SIG-M5 treated with dmso at 0.1 percent for 504 hours (cell line): ENCODE measurements around the gene DUSP22.
"Not testable (repeated sequence)": the region's sequence is repeated elsewhere in the genome, so short reads cannot be mapped to it uniquely, and the experiment has no call there.

Experiments
- DNase-seq: peaks from one replicate; lab custom pipeline; 2025; ENCODE audit not compliant: unreplicated experiment; lab: John Stamatoyannopoulos, UW

Gene DUSP22

DNA sequence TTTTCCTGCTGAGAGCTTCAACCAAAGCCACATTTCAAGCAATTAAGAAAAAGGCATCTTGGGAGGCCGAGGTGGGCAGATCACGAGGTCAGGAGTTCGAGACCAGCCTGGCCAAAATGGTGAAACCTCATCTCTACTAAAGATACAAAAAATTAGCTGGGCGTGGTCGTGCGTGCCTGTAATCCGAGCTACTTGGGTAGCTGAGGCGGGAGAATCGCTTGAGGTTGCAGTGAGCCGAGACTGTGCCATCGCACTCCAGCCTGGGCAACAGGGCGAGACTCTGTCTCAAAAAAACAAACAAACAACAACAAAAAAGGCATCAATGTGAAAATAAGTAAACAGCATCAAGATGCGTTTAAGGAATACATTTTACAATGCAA lies 85.3 kb downstream of the DUSP22 start:
- not testable (repeated sequence) for DNase-seq

DNA sequence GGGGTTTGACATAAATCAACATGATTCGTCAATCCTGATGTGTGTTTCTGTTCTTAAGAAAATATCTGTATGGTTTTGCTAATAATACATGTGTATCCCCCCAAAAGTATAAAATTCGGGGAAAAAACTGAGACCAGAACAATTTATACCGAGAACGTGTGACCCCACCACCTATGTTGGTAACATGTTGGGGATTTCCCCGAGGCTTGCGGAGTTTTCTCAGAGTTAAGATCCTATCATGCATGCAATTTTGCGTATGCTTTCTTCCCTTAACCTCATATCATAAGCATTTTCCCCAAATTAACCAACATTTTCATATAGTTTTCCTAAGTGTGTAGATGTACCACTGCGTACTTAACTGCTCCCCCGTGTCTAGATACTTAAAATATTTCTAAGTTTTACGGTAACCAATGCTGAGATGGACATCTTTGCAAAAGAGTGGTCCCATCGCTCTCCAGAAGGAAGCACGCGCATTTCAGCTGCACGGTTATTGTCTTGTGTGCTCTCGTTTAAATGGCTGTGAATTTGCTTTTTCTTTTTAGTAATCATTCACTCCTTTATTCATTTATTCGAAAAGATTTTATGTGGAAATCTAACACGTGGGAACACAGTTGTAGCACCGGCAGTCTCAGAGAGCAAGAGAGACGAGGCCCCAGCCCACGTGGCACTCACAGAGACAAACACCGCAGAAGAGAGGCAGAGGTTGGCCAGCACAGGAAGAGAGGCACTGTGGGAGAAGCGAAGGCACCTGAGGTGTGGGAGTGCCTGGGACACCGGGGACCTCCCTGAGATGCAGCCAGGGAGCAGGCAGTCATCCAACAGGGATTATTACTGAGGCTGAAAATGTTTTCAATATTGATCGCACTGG lies 86.0 kb downstream of the DUSP22 start:
- DNase-seq = no peak

DNA sequence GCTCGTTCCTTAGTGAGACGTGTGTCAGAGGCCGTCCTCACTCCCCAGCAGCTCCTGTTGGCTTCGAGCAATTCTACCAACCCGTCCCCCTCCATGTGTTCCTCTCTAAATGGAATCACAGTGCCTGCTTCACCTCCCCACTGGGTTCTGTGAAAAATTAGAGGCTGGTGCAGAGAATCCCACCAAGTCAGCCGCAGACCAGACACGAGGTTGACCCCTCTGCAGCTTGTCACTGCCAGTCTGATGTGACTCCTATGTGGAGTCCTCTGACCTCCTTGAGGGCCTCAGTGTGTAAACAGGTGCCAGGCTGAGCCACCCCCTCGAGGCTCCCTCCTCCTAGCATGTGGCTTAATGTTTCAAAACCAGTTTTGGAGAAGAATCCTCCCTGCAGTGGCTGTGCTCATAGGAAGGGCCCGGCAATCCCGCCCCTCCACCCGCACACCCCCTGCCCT lies 86.7 kb downstream of the DUSP22 start:
- no peak for DNase-seq

DNA sequence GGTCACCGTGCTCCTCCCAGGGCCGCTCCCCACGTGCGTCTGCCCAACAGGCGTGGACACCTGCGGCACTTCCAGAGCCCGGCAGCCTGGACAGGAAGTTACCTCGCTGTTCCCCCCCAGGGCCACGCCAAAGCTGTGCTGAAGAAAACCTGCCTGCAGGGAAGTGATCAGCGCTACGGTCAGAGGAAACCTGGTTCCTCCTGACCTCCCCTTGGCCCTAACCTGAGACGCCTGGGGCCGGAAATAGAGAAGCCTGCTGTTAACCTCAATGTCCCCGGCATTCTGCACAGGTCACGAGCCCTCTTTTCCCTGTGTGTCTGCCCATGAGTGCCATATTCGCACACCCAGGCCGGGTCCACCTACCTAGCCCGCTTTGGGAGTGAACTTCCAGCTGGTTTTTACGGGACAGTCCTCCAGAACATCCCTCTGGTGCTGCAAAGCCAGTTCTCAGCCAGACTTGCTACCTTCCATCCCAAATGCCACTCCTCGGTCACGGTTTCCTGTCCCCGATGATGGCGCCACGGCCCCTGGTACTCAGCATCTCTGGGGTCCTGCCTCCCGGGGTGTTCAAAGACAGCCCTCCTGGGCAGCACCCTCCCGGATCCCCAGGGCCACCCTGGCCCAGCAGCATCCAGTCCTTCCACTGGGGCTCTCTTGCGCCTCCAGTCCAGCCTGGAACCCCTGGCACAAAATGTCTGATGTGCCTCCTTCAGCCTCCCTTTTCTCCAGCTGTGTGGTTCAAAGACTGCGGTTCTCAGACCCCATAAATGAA lies 87.3 kb downstream of the DUSP22 start:
- DNase-seq = no peak

GRCh38 chr6:380234-381218 lies 88.2 kb downstream of the DUSP22 start:
- no peak for DNase-seq

GRCh38 chr6:381742-382461 lies 89.6 kb downstream of the DUSP22 start:
- DNase-seq = no peak

- no peak for DNase-seq
Measured at GRCh38 chr6:382883-383810, 90.9 kb downstream of the DUSP22 start.

DNA sequence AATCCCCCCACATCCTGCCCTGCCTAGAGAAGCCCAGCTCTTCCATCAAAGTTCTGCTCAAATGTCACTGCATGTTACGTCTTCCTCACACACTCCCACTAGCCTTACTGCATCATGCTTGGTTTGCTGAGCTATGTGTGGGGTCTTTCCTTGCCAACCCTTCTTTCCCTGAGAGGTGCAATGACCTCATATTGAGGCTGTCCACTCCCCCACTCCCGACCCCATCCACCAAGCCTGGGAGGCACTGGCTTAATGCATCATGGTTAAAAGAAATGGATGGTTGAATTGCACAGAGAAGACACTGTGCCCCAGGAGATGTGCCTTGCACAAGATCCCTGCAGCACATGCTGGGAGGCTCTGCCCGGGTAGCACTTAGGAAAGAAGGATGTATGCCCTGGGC lies 91.6 kb downstream of the DUSP22 start:
- DNase-seq = no peak

DNA sequence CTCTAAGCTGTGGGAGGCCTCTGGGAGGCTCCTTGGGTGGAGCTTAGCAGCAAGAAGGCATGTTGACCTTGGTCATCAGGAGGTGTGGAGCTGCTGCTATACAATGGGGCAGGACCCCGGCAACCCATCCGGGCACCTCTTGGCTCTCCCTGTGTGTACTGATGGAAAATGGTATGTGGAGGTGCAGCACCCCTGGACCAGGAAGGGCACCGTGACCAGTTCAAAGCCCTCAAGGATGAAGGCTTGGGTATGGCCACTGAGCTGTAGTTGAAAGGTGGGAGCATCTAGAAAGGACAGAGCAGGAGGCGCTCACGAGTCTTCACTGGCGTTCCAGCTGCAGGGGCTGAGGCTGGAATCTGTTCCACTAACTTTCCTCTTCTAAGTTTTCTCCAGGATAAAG lies 92.6 kb downstream of the DUSP22 start:
- no peak for DNase-seq

GRCh38 chr6:385614-386013 lies 93.3 kb downstream of the DUSP22 start:
- DNase-seq = no peak

- no peak for DNase-seq
Measured at GRCh38 chr6:386688-387266, 94.5 kb downstream of the DUSP22 start.

- no peak for DNase-seq
Measured at GRCh38 chr6:387293-387741, 95.0 kb downstream of the DUSP22 start.

- DNase-seq = no peak
Measured at GRCh38 chr6:388202-388903, 96.1 kb downstream of the DUSP22 start.

GRCh38 chr6:389143-389542 lies 96.9 kb downstream of the DUSP22 start:
- no peak for DNase-seq

- no peak for DNase-seq
Measured at GRCh38 chr6:389622-390021, 97.3 kb downstream of the DUSP22 start.

DNA sequence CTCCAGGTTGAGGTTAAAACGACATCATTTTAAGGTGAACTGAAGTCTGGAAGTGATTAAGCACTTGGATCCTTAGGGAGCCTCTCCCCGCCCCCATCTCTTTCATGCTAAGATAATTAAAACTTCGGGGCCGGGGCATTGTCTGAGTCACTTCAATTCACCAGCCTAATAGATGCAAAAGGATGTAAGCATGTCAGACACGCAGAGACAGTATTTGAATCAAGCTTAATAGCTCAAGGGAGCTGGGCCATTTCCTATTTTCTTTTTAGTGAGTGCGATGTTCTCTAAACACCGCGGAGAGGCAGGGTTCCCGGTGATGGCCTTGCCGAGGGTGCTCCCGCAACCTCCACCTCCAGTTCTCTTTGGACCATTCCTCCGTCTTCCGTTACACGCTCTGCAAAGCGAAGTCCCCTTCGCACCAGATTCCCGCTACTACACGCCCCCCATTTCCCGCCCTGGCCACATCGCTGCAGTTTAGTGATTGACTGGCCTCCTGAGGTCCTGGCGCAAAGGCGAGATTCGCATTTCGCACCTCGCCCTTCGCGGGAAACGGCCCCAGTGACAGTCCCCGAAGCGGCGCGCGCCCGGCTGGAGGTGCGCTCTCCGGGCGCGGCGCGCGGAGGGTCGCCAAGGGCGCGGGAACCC lies 98.7 kb downstream of the DUSP22 start:
- DNase-seq = no peak

- no peak for DNase-seq
Measured at GRCh38 chr6:391559-392440, 99.5 kb downstream of the DUSP22 start, which contains the start of gene IRF4. TSS of gene IRF4 (plus strand) at chr6:391752. CDS start at chr6:393153, 1,401 bp downstream.
